ENCODE results near the gene STMP1. TPM values are rescaled to one million over a fixed set of nuclear protein-coding genes. Genes with fewer than 3 reads are reported as not detected.

STMP1 gene
- polyA plus RNA-seq, 2 of the 4 experiments (the other 2 are of a cell fraction) = 33.0 to 35.5 TPM

DNA sequence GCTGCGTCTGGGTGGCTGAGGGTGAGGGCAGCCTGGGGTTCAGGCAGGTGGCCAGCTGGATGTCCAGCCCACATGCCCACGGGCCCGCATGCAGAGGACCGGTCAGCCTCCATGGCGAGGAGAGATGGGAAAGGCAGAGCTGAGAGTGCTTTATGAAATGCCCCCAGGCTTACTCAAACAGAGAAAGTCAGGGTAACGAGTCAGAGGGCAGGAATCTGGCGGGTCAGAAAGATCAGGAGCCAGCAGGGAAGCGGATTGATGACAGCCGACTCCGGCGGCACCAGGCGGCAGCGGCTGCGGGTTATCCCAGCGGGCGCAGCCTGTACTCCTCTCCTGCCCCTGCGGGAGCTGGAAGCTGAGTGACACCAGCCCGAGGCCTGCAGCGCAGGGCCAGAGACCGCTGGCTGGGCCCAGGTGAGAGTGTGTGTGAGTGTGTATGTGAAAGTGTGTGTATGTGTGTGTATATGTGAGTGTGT is 52.3 kb downstream of the STMP1 start:
- H3K9me3 ChIP-seq = no peaks in the 10 kb centered on the region

DNA sequence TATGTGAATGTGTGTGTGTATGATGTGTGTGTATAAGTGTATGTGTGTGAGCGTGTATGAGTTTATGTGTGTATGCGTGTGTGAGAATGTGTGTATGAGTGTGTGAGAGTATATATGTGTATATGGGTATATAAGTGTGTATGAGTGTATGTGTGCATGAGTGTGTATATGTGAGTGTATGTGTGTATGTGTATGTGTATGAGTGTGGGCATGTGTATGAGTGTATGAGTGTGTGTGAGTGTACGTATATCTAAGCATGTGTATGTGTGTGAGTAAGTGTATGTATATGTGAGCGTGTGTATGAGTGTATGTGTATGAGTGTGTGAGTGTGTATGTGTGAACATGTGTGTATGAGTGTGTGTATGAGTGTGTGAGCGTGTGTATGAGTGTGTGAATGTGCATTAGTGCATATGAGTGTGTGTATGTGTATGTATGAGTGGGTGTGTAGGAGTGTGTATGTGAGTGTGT is 52.8 kb downstream of the STMP1 start:
- FAIRE-seq (no peak), ATAC-seq (0 out of 6 replicates have a peak, but pooled peaks of 1 of the 2 experiments have one; percentile 4), DNase-seq (ENCODE audit: low read depth in 1 of 2, low spot score in 1 of 2) (no peak)
- no peaks in the 10 kb centered on the region for H3K9me3 ChIP-seq
- ChIA-PET CTCF (no interaction called here), POLR2A (interaction anchor here (0.7 kb wide), 1 partner anchor 53 kb away, joined by 5 read pairs; the partner anchor contains the start of gene STMP1)
- WGBS (ENCODE audit: missing lambda C conversion rate) = 94% methylated on average over 5 of the region's 5 CpGs
- H3K4me2 ChIP-seq = peak overlapping the region; percentile 70
- no peak for TF ChIP-seq JUN (IDR thresholded peaks at IDR 0.05)
- TF ChIP-seq CHD2 (IDR thresholded peaks at IDR 0.05; ENCODE audit: low read length, partially characterized antibody) = no peak
- no peak for TF ChIP-seq KDM1A (IDR thresholded peaks at IDR 0.05; ENCODE audit: low read depth)
- no peak for TF ChIP-seq EHF (CRISPR knock-in tag; IDR thresholded peaks at IDR 0.05)
- no peak for TF ChIP-seq TFCP2L1 (CRISPR knock-in tag; IDR thresholded peaks at IDR 0.05)
- TF ChIP-seq, protein P1, sequence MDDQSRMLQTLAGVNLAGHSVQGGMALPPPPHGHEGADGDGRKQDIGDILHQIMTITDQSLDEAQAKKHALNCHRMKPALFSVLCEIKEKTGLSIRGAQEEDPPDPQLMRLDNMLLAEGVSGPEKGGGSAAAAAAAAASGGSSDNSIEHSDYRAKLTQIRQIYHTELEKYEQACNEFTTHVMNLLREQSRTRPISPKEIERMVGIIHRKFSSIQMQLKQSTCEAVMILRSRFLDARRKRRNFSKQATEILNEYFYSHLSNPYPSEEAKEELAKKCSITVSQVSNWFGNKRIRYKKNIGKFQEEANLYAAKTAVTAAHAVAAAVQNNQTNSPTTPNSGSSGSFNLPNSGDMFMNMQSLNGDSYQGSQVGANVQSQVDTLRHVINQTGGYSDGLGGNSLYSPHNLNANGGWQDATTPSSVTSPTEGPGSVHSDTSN (IDR thresholded peaks at IDR 0.05) = no peak
- no peak for TF ChIP-seq EP300 (IDR thresholded peaks at IDR 0.05)
- no peak for TF ChIP-seq HOXB13 (CRISPR knock-in tag; IDR thresholded peaks at IDR 0.05; ENCODE audit: low read depth)
- TF ChIP-seq RFX5 (IDR thresholded peaks at IDR 0.05) = no peak
- TF ChIP-seq, protein P2, sequence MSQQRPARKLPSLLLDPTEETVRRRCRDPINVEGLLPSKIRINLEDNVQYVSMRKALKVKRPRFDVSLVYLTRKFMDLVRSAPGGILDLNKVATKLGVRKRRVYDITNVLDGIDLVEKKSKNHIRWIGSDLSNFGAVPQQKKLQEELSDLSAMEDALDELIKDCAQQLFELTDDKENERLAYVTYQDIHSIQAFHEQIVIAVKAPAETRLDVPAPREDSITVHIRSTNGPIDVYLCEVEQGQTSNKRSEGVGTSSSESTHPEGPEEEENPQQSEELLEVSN (IDR thresholded peaks at IDR 0.05; ENCODE audit: borderline replicate concordance, low read depth) = no peak
- TF ChIP-seq ESRRA (IDR thresholded peaks at IDR 0.05; ENCODE audit: borderline replicate concordance, low read length) = no peak
- no peak for TF ChIP-seq CBX2 (IDR thresholded peaks at IDR 0.05; ENCODE audit: borderline replicate concordance, low read depth)
- TF ChIP-seq GATA3 (IDR thresholded peaks at IDR 0.05; ENCODE audit: borderline replicate concordance) = no peak
- no peak for TF ChIP-seq CEBPB (IDR thresholded peaks at IDR 0.05)
- no peak for TF ChIP-seq HOXB5 (CRISPR knock-in tag; IDR thresholded peaks at IDR 0.05)
- no peak for TF ChIP-seq CHD4 (IDR thresholded peaks at IDR 0.05; ENCODE audit: borderline replicate concordance)
- TF ChIP-seq, protein P3, sequence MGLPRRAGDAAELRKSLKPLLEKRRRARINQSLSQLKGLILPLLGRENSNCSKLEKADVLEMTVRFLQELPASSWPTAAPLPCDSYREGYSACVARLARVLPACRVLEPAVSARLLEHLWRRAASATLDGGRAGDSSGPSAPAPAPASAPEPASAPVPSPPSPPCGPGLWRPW (IDR thresholded peaks at IDR 0.05) = no peak
- TF ChIP-seq, protein P4, sequence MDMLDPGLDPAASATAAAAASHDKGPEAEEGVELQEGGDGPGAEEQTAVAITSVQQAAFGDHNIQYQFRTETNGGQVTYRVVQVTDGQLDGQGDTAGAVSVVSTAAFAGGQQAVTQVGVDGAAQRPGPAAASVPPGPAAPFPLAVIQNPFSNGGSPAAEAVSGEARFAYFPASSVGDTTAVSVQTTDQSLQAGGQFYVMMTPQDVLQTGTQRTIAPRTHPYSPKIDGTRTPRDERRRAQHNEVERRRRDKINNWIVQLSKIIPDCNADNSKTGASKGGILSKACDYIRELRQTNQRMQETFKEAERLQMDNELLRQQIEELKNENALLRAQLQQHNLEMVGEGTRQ (IDR thresholded peaks at IDR 0.05) = no peak
- peak overlapping the region in 1 of 2 experiments; percentile 66; a peak in 3 of 6 replicates for H3K27ac ChIP-seq
- peaks cover 27% of the 10 kb centered on the region for H3K4me1 ChIP-seq
- no peak overlapping the region for H3K4me3 ChIP-seq

More for the DNA sequence above, 52.3 kb downstream of the STMP1 start:
- Histone ChIP-seq H3K4me2 (peak overlapping the region; percentile 70), H3K4me1 (peaks cover 27% of the 10 kb centered on the region), H3K27ac (peak overlapping the region in 1 of 2 experiments; percentile 66; a peak in 3 of 6 replicates), H3K4me3 (no peak overlapping the region)
- 20% methylated on average over 19 of the region's 20 CpGs for WGBS (ENCODE audit: missing lambda C conversion rate)
- ATAC-seq = peak; percentile 84 to 87
- peak; percentile 33 to 63 for DNase-seq (ENCODE audit: low read depth in 1 of 2, low spot score in 1 of 2)
- POLR2A ChIA-PET = interaction anchor here (0.7 kb wide), 1 partner anchor 52 kb away, joined by 5 read pairs; the partner anchor contains the start of gene STMP1
- TF ChIP-seq BHLHE40 (IDR thresholded peaks at IDR 0.05; ENCODE audit: low read depth, low read length) (no peak), POLR2AphosphoS2 (conservative IDR thresholded peaks at IDR 0.05; ENCODE audit: low read length) (no peak), FOSL2 (IDR thresholded peaks at IDR 0.05) (no peak), FOSL2 (CRISPR knock-in tag; IDR thresholded peaks at IDR 0.05) (no peak), POLR2A (IDR thresholded peaks at IDR 0.05; ENCODE audit: low read length) (no peak), JUNB (IDR thresholded peaks at IDR 0.05) (no peak), ZNF302 (CRISPR knock-in tag; IDR thresholded peaks at IDR 0.05) (no peak), NR3C1 (IDR thresholded peaks at IDR 0.05) (no peak), GATA3 (IDR thresholded peaks at IDR 0.05; ENCODE audit: borderline replicate concordance) (no peak), EHF (CRISPR knock-in tag; IDR thresholded peaks at IDR 0.05) (no peak), SREBF2 (IDR thresholded peaks at IDR 0.05) (no peak), PHF8 (IDR thresholded peaks at IDR 0.05; ENCODE audit: borderline replicate concordance, low read depth) (no peak), KDM5A (IDR thresholded peaks at IDR 0.05) (no peak)
- TF ChIP-seq, protein P5, sequence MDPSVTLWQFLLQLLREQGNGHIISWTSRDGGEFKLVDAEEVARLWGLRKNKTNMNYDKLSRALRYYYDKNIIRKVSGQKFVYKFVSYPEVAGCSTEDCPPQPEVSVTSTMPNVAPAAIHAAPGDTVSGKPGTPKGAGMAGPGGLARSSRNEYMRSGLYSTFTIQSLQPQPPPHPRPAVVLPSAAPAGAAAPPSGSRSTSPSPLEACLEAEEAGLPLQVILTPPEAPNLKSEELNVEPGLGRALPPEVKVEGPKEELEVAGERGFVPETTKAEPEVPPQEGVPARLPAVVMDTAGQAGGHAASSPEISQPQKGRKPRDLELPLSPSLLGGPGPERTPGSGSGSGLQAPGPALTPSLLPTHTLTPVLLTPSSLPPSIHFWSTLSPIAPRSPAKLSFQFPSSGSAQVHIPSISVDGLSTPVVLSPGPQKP (IDR thresholded peaks at IDR 0.05; ENCODE audit: low read depth, low read length) = no peak
- TF ChIP-seq, protein P6, sequence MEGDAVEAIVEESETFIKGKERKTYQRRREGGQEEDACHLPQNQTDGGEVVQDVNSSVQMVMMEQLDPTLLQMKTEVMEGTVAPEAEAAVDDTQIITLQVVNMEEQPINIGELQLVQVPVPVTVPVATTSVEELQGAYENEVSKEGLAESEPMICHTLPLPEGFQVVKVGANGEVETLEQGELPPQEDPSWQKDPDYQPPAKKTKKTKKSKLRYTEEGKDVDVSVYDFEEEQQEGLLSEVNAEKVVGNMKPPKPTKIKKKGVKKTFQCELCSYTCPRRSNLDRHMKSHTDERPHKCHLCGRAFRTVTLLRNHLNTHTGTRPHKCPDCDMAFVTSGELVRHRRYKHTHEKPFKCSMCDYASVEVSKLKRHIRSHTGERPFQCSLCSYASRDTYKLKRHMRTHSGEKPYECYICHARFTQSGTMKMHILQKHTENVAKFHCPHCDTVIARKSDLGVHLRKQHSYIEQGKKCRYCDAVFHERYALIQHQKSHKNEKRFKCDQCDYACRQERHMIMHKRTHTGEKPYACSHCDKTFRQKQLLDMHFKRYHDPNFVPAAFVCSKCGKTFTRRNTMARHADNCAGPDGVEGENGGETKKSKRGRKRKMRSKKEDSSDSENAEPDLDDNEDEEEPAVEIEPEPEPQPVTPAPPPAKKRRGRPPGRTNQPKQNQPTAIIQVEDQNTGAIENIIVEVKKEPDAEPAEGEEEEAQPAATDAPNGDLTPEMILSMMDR (IDR thresholded peaks at IDR 0.05) = no peak
- TF ChIP-seq, protein P4 (IDR thresholded peaks at IDR 0.05) = no peak
- FAIRE-seq = no peak
- CTCF ChIA-PET = interaction anchor here (0.8 to 1.7 kb wide), 3 partner anchors 17 to 53 kb away, joined by 3 to 4 read pairs (median 3); no protein-coding TSS in a partner anchor

Measured in A549 (cell line).